ENCODE results near the gene NIBAN1.
A peak's percentile ranks its signal among the peaks of the same experiment; 100 is the strongest.

The NIBAN1 gene

GRCh38 chr1:184974056-184974836 lies at the start of gene NIBAN1:
Gene NIBAN1, minus strand, starts transcription at chr1:184974508. Its CDS starts 152 bp downstream, at chr1:184974356.
- DNase-seq (ENCODE audit: low spot score): peak; percentile 51
- ChIA-PET POLR2A (ENCODE audit: low non-redundant PET) (no interaction called here), CTCF (interaction anchor here (1.4 to 1.5 kb wide), 2 partner anchors 168 to 169 kb away, joined by 4 to 6 read pairs; no protein-coding TSS in a partner anchor)
- peak within 1 kb of the TSS; percentile 70 for H3K27ac ChIP-seq
- no peak for TF ChIP-seq CTCF (conservative IDR thresholded peaks at IDR 0.05; ENCODE audit: low read depth)

- no peak for DNase-seq (ENCODE audit: low spot score)
- ChIA-PET CTCF (interaction anchor here (1.0 kb wide), 2 partner anchors 46 to 51 kb away, joined by 4 to 5 read pairs; no protein-coding TSS in a partner anchor), POLR2A (ENCODE audit: low non-redundant PET) (no interaction called here)
- H3K27ac ChIP-seq: no peak overlapping the region
- TF ChIP-seq CTCF (conservative IDR thresholded peaks at IDR 0.05; ENCODE audit: low read depth): no peak
Observed at GRCh38 chr1:185017966-185018365, 43.7 kb upstream of the NIBAN1 start.

- CTCF ChIA-PET: interaction anchor here (1.0 kb wide), 2 partner anchors 47 to 51 kb away, joined by 4 to 5 read pairs; no protein-coding TSS in a partner anchor
- no peak for TF ChIP-seq CTCF (conservative IDR thresholded peaks at IDR 0.05; ENCODE audit: low read depth)
- H3K27ac ChIP-seq: no peak overlapping the region
- peak; percentile 67 for DNase-seq (ENCODE audit: low spot score)
- POLR2A ChIA-PET (ENCODE audit: low non-redundant PET): no interaction called here
Observed at GRCh38 chr1:185017338-185017737, 43.0 kb upstream of the NIBAN1 start.

- H3K27ac ChIP-seq: no peak overlapping the region
- no peak for TF ChIP-seq CTCF (conservative IDR thresholded peaks at IDR 0.05; ENCODE audit: low read depth)
- CTCF ChIA-PET: interaction anchor here (1.0 kb wide), 1 partner anchor 47 kb away, joined by 4 read pairs; no protein-coding TSS in a partner anchor
- POLR2A ChIA-PET (ENCODE audit: low non-redundant PET): no interaction called here
- DNase-seq (ENCODE audit: low spot score): no peak
Observed at GRCh38 chr1:185016880-185017279, 42.6 kb upstream of the NIBAN1 start.

GRCh38 chr1:185015631-185016030 lies 41.3 kb upstream of the NIBAN1 start:
- CTCF ChIA-PET: no interaction called here
- POLR2A ChIA-PET (ENCODE audit: low non-redundant PET): no interaction called here
- no peak for TF ChIP-seq CTCF (conservative IDR thresholded peaks at IDR 0.05; ENCODE audit: low read depth)
- DNase-seq (ENCODE audit: low spot score): no peak
- no peak overlapping the region for H3K27ac ChIP-seq

GRCh38 chr1:185014941-185015340 lies 40.6 kb upstream of the NIBAN1 start:
- ChIA-PET CTCF (interaction anchor here (0.6 to 0.7 kb wide), 3 partner anchors 123 to 798 kb away, joined by 3 to 10 read pairs (median 3); no protein-coding TSS in a partner anchor), POLR2A (ENCODE audit: low non-redundant PET) (no interaction called here)
- H3K27ac ChIP-seq: no peak overlapping the region
- DNase-seq (ENCODE audit: low spot score): no peak
- TF ChIP-seq CTCF (conservative IDR thresholded peaks at IDR 0.05; ENCODE audit: low read depth): no peak

All from RWPE1 (cell line).